Activated naive CD4-positive, alpha-beta T cell treated with anti-CD3 and anti-CD28 coated beads, Interleukin-2, amount 50 U/mL, for 24 hours (primary cell): Measurements from ENCODE around the gene DNAJB13.
A peak's percentile ranks its signal among the peaks of the same experiment; 100 is the strongest.

Source experiments
- H3K27ac Mint-ChIP-seq: one replicate; pipeline ENCODE4 v1.8.0; 2021; ENCODE audit warnings: mild to moderate bottlenecking, mixed read lengths
- H3K27me3 Mint-ChIP-seq: one replicate; pipeline ENCODE4 v1.8.0; 2021; ENCODE audit warnings: mixed read lengths
- H3K36me3 Mint-ChIP-seq: one replicate; pipeline ENCODE4 v1.8.0; 2021; ENCODE audit warnings: mixed read lengths
- H3K4me1 Mint-ChIP-seq: one replicate; pipeline ENCODE4 v1.8.0; 2021; ENCODE audit warnings: mixed read lengths
- H3K4me3 Mint-ChIP-seq: one replicate; pipeline ENCODE4 v1.8.0; 2021; ENCODE audit warnings: mild to moderate bottlenecking, mixed read lengths
- H3K9me3 Mint-ChIP-seq: one replicate; pipeline ENCODE4 v1.8.0; 2021; ENCODE audit warnings: mixed read lengths

Gene DNAJB13

GRCh38 chr11:73942010-73942409 is 8.8 kb upstream of the DNAJB13 start:
- H3K9me3 Mint-ChIP-seq: no peaks in the 10 kb centered on the region

GRCh38 chr11:73944085-73944484 is 6.7 kb upstream of the DNAJB13 start:
- Mint-ChIP-seq H3K4me3 (no peak overlapping the region), H3K4me1 (no peaks in the 10 kb centered on the region), H3K36me3 (peaks cover 5% of the 10 kb centered on the region), H3K9me3 (no peaks in the 10 kb centered on the region), H3K27me3 (no peaks in the 10 kb centered on the region), H3K27ac (no peak overlapping the region)

More at GRCh38 chr11:73942010-73942409, 8.8 kb upstream of the DNAJB13 start:
- Mint-ChIP-seq H3K27me3 (no peaks in the 10 kb centered on the region), H3K4me1 (no peaks in the 10 kb centered on the region), H3K36me3 (peaks cover 5% of the 10 kb centered on the region), H3K27ac (no peak overlapping the region), H3K4me3 (no peak overlapping the region)

GRCh38 chr11:73944901-73945300 is 5.9 kb upstream of the DNAJB13 start:
- peaks cover 5% of the 10 kb centered on the region for H3K36me3 Mint-ChIP-seq

GRCh38 chr11:73945396-73945795 is 5.4 kb upstream of the DNAJB13 start:
- no peak overlapping the region for H3K4me3 Mint-ChIP-seq
- H3K36me3 Mint-ChIP-seq: peaks cover 5% of the 10 kb centered on the region
- no peaks in the 10 kb centered on the region for H3K4me1 Mint-ChIP-seq
- H3K27ac Mint-ChIP-seq: no peak overlapping the region
- no peaks in the 10 kb centered on the region for H3K9me3 Mint-ChIP-seq
- no peaks in the 10 kb centered on the region for H3K27me3 Mint-ChIP-seq

More at GRCh38 chr11:73944901-73945300, 5.9 kb upstream of the DNAJB13 start:
- no peak overlapping the region for H3K27ac Mint-ChIP-seq
- no peak overlapping the region for H3K4me3 Mint-ChIP-seq
- no peaks in the 10 kb centered on the region for H3K27me3 Mint-ChIP-seq
- no peaks in the 10 kb centered on the region for H3K4me1 Mint-ChIP-seq
- no peaks in the 10 kb centered on the region for H3K9me3 Mint-ChIP-seq

- H3K4me3 Mint-ChIP-seq: no peak overlapping the region
- H3K27ac Mint-ChIP-seq: no peak overlapping the region
- no peaks in the 10 kb centered on the region for H3K27me3 Mint-ChIP-seq
- H3K4me1 Mint-ChIP-seq: no peaks in the 10 kb centered on the region
- no peaks in the 10 kb centered on the region for H3K9me3 Mint-ChIP-seq
- H3K36me3 Mint-ChIP-seq: no peaks in the 10 kb centered on the region
These were observed 3.9 kb upstream of the DNAJB13 start for GRCh38 chr11:73946798-73947458.

GRCh38 chr11:73949246-73949645 is 1.6 kb upstream of the DNAJB13 start:
- Mint-ChIP-seq H3K27me3 (no peaks in the 10 kb centered on the region), H3K27ac (no peak overlapping the region), H3K4me1 (no peaks in the 10 kb centered on the region), H3K9me3 (no peaks in the 10 kb centered on the region), H3K4me3 (no peak overlapping the region), H3K36me3 (no peaks in the 10 kb centered on the region)

GRCh38 chr11:73949912-73950311 is 914 bp upstream of the DNAJB13 start:
- no peak overlapping the region for H3K27ac Mint-ChIP-seq
- no peak overlapping the region for H3K4me3 Mint-ChIP-seq
- H3K27me3 Mint-ChIP-seq: no peaks in the 10 kb centered on the region
- H3K36me3 Mint-ChIP-seq: no peaks in the 10 kb centered on the region
- H3K4me1 Mint-ChIP-seq: no peaks in the 10 kb centered on the region
- no peaks in the 10 kb centered on the region for H3K9me3 Mint-ChIP-seq

- Mint-ChIP-seq H3K27me3 (peaks cover 2% of the 10 kb centered on the region), H3K36me3 (no peaks in the 10 kb centered on the region), H3K9me3 (no peaks in the 10 kb centered on the region), H3K4me1 (no peaks in the 10 kb centered on the region), H3K4me3 (no peak overlapping the region), H3K27ac (no peak overlapping the region)
These were observed 971 bp downstream of the DNAJB13 start for GRCh38 chr11:73951797-73952196.

- no peak overlapping the region for H3K27ac Mint-ChIP-seq
- H3K36me3 Mint-ChIP-seq: no peaks in the 10 kb centered on the region
- H3K9me3 Mint-ChIP-seq: no peaks in the 10 kb centered on the region
- H3K4me3 Mint-ChIP-seq: no peak overlapping the region
- H3K27me3 Mint-ChIP-seq: peaks cover 2% of the 10 kb centered on the region
- no peaks in the 10 kb centered on the region for H3K4me1 Mint-ChIP-seq
These were observed 6.2 kb downstream of the DNAJB13 start for GRCh38 chr11:73956876-73957653.

GRCh38 chr11:73957654-73958361 is 7.0 kb downstream of the DNAJB13 start:
- no peaks in the 10 kb centered on the region for H3K36me3 Mint-ChIP-seq

GRCh38 chr11:73958521-73959141 is 7.8 kb downstream of the DNAJB13 start:
- H3K27ac Mint-ChIP-seq: no peak overlapping the region
- H3K27me3 Mint-ChIP-seq: peaks cover 2% of the 10 kb centered on the region
- H3K4me3 Mint-ChIP-seq: no peak overlapping the region
- no peaks in the 10 kb centered on the region for H3K4me1 Mint-ChIP-seq
- H3K36me3 Mint-ChIP-seq: no peaks in the 10 kb centered on the region
- H3K9me3 Mint-ChIP-seq: no peaks in the 10 kb centered on the region

More at GRCh38 chr11:73957654-73958361, 7.0 kb downstream of the DNAJB13 start:
- Mint-ChIP-seq H3K4me1 (no peaks in the 10 kb centered on the region), H3K9me3 (no peaks in the 10 kb centered on the region), H3K4me3 (no peak overlapping the region), H3K27ac (no peak overlapping the region), H3K27me3 (peaks cover 2% of the 10 kb centered on the region)

GRCh38 chr11:73961321-73961720 is 10.5 kb downstream of the DNAJB13 start:
- Mint-ChIP-seq H3K27me3 (peaks cover 2% of the 10 kb centered on the region), H3K4me3 (no peak overlapping the region), H3K9me3 (no peaks in the 10 kb centered on the region), H3K4me1 (peaks cover 21% of the 10 kb centered on the region), H3K27ac (no peak overlapping the region), H3K36me3 (no peaks in the 10 kb centered on the region)

- Mint-ChIP-seq H3K9me3 (no peaks in the 10 kb centered on the region), H3K4me3 (no peak overlapping the region), H3K27me3 (no peaks in the 10 kb centered on the region), H3K27ac (no peak overlapping the region), H3K36me3 (no peaks in the 10 kb centered on the region), H3K4me1 (peaks cover 21% of the 10 kb centered on the region)
These were observed 11.4 kb downstream of the DNAJB13 start for GRCh38 chr11:73962101-73962705.

- Mint-ChIP-seq H3K4me3 (peak overlapping the region; percentile 51), H3K9me3 (no peaks in the 10 kb centered on the region), H3K4me1 (peaks cover 37% of the 10 kb centered on the region), H3K27ac (no peak overlapping the region), H3K36me3 (no peaks in the 10 kb centered on the region), H3K27me3 (no peaks in the 10 kb centered on the region)
These were observed 13.0 kb downstream of the DNAJB13 start for GRCh38 chr11:73963861-73964260.

GRCh38 chr11:73965076-73965763 is 14.4 kb downstream of the DNAJB13 start:
- Mint-ChIP-seq H3K4me1 (peaks cover 50% of the 10 kb centered on the region), H3K9me3 (no peaks in the 10 kb centered on the region), H3K4me3 (no peak overlapping the region), H3K27ac (no peak overlapping the region), H3K27me3 (no peaks in the 10 kb centered on the region), H3K36me3 (no peaks in the 10 kb centered on the region)
